IPS-18c (cell line): Measurements from ENCODE around the gene INSIG1.

Experiments used
- H3K4me3 ChIP-seq: 2 replicates; pipeline ENCODE4 v1.7.0; 2013; ENCODE audit warnings: low read depth, mild to moderate bottlenecking, low read length, moderate library complexity; ENCODE audit not compliant: insufficient read depth
- H3K9me3 ChIP-seq: one replicate; pipeline ENCODE4 v1.6.1; 2013; ENCODE audit warnings: mild to moderate bottlenecking, low read length, moderate library complexity; ENCODE audit not compliant: control insufficient read depth, insufficient read depth

The INSIG1 gene

GRCh38 chr7:155297517-155298287 is at the start of gene INSIG1:
TSS of gene INSIG1 (plus strand) at chr7:155297878. CDS start at chr7:155298286, 408 bp downstream.
- Histone ChIP-seq H3K4me3 (peak within 1 kb of the TSS; percentile 77), H3K9me3 (no peaks in the 10 kb centered on the region)

DNA sequence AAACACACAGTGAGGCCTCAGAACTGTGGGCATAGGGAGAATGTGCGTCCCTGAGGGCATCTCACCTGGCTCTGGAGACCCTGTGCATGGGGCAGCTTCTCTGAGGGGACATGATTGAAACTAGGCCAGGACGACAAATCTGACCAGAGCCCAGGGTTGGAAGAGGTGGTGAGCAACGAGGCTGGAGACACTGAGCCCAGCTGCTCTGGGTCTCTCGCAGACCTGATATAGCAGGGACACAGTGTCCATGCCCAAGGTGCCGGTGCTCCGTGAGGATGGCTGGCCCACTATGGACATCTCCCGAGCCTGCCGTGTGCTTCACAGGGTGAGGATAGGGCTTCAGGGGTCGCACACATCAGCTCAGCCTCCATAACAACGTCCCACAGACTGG is 49.3 kb upstream of the INSIG1 start:
- Histone ChIP-seq H3K9me3 (peaks cover 5% of the 10 kb centered on the region), H3K4me3 (no peak overlapping the region)

GRCh38 chr7:155251831-155252230 is 45.8 kb upstream of the INSIG1 start:
- Histone ChIP-seq H3K9me3 (peaks cover 5% of the 10 kb centered on the region), H3K4me3 (no peak overlapping the region)

DNA sequence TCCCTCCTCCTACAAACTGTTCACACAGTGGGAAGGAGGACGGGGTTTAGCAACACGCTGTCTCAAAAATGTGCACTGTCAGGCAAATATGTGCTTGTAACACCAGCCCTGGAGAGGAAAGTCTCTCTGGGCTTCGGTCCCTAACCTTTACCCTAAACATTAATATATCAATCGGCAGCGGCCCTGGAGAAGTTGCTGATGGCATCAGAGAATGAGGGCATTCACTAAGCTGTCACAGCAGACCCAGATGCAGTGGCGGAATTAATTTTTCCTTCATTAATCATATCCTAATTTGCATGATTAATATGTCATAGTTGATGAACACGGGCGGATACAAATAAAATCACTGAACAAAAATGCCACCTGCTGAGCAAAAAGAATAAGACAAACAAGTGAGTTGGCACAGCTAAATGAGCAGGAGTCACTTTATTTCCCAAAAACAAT is 45.2 kb upstream of the INSIG1 start:
- Histone ChIP-seq H3K9me3 (peaks cover 5% of the 10 kb centered on the region), H3K4me3 (no peak overlapping the region)

DNA sequence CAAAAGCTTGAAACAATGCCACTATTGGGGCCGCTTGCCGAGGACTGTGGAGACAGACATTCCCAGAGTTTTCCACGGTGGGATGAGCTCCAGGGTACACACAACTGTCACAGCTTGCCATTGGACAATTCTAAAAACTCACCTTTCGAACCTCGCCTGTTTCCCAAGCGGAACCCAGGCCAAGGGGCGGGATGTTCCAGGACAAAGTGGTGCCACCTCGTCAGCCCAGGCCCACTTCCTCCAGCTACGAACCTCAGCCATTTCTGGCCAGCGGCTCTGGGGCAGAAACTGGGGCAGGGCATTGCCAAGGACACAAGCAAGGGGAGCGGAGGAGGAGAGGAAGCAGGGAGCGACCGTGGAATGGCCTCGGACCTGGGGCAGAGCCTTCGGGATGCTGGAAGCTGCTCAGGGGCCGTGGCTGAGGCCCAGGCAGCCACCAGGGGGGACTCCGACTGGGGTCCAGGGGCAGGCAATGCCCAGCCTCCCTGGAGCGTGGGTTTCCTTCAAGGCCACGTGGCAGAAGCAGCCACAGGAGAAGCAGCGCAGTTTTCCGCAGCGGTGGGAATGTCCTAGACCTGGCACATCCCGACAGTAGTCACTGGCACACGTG is 44.7 kb upstream of the INSIG1 start:
- Histone ChIP-seq H3K4me3 (no peak overlapping the region), H3K9me3 (peaks cover 5% of the 10 kb centered on the region)

- Histone ChIP-seq H3K9me3 (peaks cover 3% of the 10 kb centered on the region), H3K4me3 (no peak overlapping the region)
These were observed 43.7 kb upstream of the INSIG1 start for GRCh38 chr7:155254018-155254417.

DNA sequence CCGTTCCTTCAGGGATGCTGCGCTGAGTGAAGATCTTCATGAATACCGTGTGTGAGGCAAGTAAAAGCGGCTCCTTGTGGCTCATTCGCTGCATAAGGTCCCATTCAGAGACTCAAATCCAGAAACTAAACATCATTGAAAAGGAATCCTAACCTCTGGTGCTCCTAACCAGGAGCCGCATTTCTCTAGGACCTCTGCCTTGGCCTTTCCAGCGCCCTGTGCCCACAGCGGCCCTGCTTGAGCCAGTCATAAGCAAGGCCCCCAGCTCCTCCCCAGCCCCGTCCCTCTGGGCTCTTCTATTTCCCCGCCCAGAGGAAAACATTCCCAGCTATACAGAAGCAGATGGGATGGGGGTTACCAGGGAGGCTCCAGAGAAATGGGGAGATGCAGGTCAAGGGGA is 42.6 kb upstream of the INSIG1 start:
- H3K4me3 ChIP-seq, result no peak overlapping the region

DNA sequence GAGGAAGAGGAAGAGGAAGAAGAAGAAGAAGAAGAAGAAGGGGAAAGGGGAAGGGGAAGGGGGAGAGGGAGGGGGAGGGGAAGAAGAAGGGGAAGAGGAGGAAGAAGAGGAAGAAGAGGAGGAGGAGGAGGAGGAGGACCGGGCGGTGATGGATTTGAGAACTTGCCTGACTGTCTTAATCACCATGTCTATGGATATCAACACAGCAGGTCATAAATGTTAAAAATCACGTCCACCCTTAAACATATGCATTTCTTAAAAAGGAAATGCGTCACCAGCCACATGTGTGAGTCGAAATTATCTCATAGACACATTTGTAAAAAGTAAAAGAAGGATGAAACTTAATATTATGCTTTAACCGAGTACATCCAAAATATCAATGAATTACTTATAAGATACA is 42.1 kb upstream of the INSIG1 start:
- peaks cover 3% of the 10 kb centered on the region for H3K9me3 ChIP-seq
- no peak overlapping the region for H3K4me3 ChIP-seq

More for the DNA sequence above, 42.6 kb upstream of the INSIG1 start:
- H3K9me3 ChIP-seq, result peaks cover 3% of the 10 kb centered on the region

DNA sequence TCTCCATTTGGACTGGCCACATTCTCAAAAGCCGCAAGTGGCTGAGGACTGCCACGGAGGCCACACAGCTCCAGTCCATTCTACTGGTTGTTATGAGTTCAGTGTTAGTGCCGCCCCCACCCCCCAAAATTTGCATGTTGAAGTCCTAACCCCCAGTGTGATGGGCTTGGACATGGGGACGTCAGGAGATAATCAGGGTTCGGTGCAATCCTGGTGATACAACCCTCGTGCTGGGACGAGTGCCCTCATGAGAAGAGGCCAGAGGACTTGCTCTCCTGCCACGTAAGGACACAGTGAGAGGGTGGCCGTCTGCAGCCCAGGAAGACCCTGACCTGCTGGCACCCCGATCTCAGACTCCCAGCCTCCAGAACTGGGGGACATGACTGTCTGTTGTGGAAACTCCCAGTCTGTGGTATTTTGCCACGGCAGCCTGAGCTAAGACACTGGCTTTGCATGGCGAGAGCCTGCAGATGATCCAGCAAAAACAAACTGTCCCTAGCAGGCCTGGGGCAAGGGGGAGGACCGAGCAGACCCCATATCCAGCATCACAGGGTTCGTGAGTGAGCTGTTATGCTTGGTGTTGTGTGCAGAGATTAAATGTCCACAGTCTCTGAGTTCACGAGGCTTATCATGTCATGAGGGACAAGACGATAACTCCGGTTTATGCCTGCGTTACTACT is 41.5 kb upstream of the INSIG1 start:
- H3K4me3 ChIP-seq, result no peak overlapping the region
- H3K9me3 ChIP-seq, result peaks cover 3% of the 10 kb centered on the region

DNA sequence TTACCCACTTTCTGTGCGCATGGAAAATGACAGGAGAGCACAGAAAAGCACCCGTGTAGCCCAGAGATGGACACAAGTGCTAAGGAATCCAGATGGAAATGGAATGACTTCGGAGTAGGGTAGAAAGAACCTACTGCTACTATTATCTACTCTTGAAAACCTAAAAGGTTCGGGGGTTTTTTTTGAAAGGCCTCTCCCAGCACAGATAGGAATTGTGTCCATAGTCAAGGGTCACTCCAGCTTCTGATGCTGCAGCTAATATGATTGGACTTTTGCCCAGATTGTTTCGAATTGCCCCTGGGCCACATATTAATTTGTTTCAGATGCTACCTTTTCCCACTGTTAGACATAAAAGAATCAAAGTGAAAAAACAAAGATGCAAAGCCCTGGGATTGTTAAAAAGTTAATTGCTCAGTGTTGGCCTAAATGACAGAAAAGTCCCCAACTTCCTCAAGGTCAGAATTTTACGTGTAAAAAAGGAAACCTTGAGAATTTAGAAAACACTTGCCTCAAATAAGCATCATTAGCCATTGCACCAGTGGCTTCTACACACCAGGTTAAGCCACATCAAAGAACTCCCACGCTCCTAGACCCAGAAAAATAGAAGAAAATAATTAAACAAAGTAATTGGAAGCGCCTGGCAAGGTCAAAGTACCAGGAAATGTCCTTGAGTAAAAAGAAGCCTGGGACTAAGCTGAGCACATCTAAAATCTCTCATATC is 40.8 kb upstream of the INSIG1 start:
- Histone ChIP-seq H3K9me3 (peaks cover 3% of the 10 kb centered on the region), H3K4me3 (no peak overlapping the region)

- Histone ChIP-seq H3K4me3 (no peak overlapping the region), H3K9me3 (peaks cover 2% of the 10 kb centered on the region)
These were observed 40.0 kb upstream of the INSIG1 start for GRCh38 chr7:155257482-155258225.

DNA sequence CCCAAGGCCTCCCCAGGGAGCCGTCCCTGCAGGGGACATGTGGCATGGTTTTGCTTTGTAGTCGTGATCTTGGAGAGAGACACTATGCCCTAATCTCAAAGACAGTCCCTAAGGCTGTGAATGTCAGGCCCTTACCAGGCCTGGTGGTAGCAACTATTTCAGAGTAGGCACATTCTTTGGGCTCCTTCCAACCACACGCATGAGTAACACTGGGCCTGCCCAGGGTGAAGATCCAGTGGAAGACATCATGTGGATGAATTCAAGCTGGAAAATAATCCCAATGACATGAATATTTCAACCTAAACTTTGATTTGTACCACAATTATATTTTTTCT is 39.5 kb upstream of the INSIG1 start:
- Histone ChIP-seq H3K4me3 (no peak overlapping the region), H3K9me3 (no peaks in the 10 kb centered on the region)

DNA sequence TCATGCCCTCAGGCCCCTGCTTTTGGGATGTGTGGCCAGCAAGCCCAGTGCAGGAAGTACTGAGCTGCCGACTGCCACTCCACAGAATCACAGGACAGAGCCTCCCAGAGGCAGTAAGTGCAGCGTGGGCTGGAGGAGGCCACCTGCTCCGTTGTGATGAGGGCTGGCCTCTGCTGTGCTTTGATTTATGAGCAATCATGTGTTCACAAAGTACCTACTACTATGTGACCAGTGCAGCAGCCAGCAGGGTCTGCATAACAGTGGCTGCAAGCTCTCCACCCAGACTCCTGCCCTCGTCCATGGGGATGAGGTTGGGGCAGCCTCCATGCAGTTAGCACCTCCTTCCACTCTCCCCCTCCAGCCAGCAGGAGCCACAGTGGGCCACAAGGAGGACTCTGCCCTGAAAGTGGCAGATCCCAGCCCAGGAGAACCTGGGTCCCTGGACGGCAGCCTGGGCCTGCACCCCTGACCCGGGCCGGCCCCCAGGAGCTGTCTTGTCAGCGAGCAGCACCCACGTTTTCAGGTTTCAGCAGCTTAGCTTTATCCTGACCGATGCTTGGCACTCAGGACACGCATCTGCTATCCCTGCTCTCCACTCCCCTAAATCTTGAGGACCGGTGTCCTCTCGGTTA is 37.7 kb upstream of the INSIG1 start:
- Histone ChIP-seq H3K4me3 (no peak overlapping the region), H3K9me3 (no peaks in the 10 kb centered on the region)

- H3K4me3 ChIP-seq, result no peak overlapping the region
- no peaks in the 10 kb centered on the region for H3K9me3 ChIP-seq
These were observed 37.2 kb upstream of the INSIG1 start for GRCh38 chr7:155260498-155260872.

GRCh38 chr7:155261031-155261985 is 36.4 kb upstream of the INSIG1 start:
- no peak overlapping the region for H3K4me3 ChIP-seq
- H3K9me3 ChIP-seq, result no peaks in the 10 kb centered on the region

GRCh38 chr7:155262031-155262430 is 35.6 kb upstream of the INSIG1 start:
- Histone ChIP-seq H3K9me3 (no peaks in the 10 kb centered on the region), H3K4me3 (no peak overlapping the region)
